T1000 (cell line): ENCODE data around the gene HS3ST3A1.
"Not testable (repeated sequence)": the region's sequence is repeated elsewhere in the genome, so short reads cannot be mapped to it uniquely, and the experiment has no call there.

ENCODE experiments used
- DNase-seq: peaks from one replicate; lab custom pipeline; 2025; ENCODE audit warnings: mixed read lengths; lab: John Stamatoyannopoulos, UW

Gene HS3ST3A1

GRCh38 chr17:13575922-13576419 lies 25.8 kb downstream of the HS3ST3A1 start:
- DNase-seq = no peak

- DNase-seq = no peak
Observed at GRCh38 chr17:13575466-13575865, 26.3 kb downstream of the HS3ST3A1 start.

- DNase-seq = no peak
Observed at GRCh38 chr17:13572581-13572980, 29.1 kb downstream of the HS3ST3A1 start.

GRCh38 chr17:13569398-13570123 lies 32.2 kb downstream of the HS3ST3A1 start:
- no peak for DNase-seq

GRCh38 chr17:13568582-13569397 lies 32.9 kb downstream of the HS3ST3A1 start:
- DNase-seq = no peak

GRCh38 chr17:13563866-13564265 lies 37.9 kb downstream of the HS3ST3A1 start:
- no peak for DNase-seq

GRCh38 chr17:13562271-13562800 lies 39.4 kb downstream of the HS3ST3A1 start:
- DNase-seq = peak; percentile 49

- DNase-seq = no peak
Observed at GRCh38 chr17:13561606-13562270, 40.0 kb downstream of the HS3ST3A1 start.

- DNase-seq = peak; percentile 12
Observed at GRCh38 chr17:13560935-13561334, 40.8 kb downstream of the HS3ST3A1 start.

- DNase-seq = no peak
Observed at GRCh38 chr17:13558588-13558987, 43.1 kb downstream of the HS3ST3A1 start.

GRCh38 chr17:13557077-13557476 lies 44.7 kb downstream of the HS3ST3A1 start:
- DNase-seq = no peak

- DNase-seq = no peak
Observed at GRCh38 chr17:13554231-13554630, 47.5 kb downstream of the HS3ST3A1 start.

- peak; percentile 20 for DNase-seq
Observed at GRCh38 chr17:13550291-13550690, 51.4 kb downstream of the HS3ST3A1 start.

GRCh38 chr17:13548576-13548975 lies 53.2 kb downstream of the HS3ST3A1 start:
- DNase-seq = not testable (repeated sequence)

GRCh38 chr17:13546851-13547250 lies 54.9 kb downstream of the HS3ST3A1 start:
- DNase-seq = no peak

GRCh38 chr17:13545941-13546340 lies 55.8 kb downstream of the HS3ST3A1 start:
- DNase-seq = no peak

- DNase-seq = no peak
Observed at GRCh38 chr17:13544765-13545164, 57.0 kb downstream of the HS3ST3A1 start.

GRCh38 chr17:13544292-13544691 lies 57.4 kb downstream of the HS3ST3A1 start:
- peak; percentile 74 for DNase-seq

GRCh38 chr17:13542636-13543035 lies 59.1 kb downstream of the HS3ST3A1 start:
- DNase-seq = no peak

- peak; percentile 60 for DNase-seq
Observed at GRCh38 chr17:13541032-13541480, 60.7 kb downstream of the HS3ST3A1 start.

- DNase-seq = no peak
Observed at GRCh38 chr17:13540546-13540945, 61.2 kb downstream of the HS3ST3A1 start.

GRCh38 chr17:13539421-13539820 lies 62.3 kb downstream of the HS3ST3A1 start:
- no peak for DNase-seq
